ENCODE data around the gene EGF.

The EGF gene

GRCh38 chr4:109996526-109996925, 83.8 kb downstream of the EGF start:
- no peak for DNase-seq (ENCODE audit: low read depth)

- DNase-seq (ENCODE audit: low read depth), result peak; percentile 1
Observed at GRCh38 chr4:109998867-109999584, 86.3 kb downstream of the EGF start.

- no peak for DNase-seq (ENCODE audit: low read depth)
Observed at GRCh38 chr4:109999585-109999912, 86.9 kb downstream of the EGF start.

DNA sequence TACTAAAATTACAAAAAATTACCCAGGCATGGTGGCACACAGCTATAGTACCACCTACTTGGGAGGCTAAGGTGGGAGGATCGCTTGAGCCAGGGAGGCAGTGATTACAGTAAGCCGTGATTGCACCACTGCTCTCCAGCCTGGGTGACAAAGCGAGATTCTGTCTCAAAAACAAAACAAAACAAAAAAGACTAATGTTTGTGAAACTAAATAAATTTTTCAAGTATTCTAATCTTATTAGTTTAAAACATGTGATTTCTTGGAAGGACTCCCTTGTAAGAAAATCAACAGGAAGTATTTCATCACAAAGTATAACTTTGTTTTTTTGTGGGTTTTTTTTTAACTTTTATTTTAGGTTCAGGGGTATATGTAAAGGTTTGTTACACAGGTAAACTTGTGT, 89.6 kb downstream of the EGF start:
- DNase-seq (ENCODE audit: low read depth), result no peak

DNA sequence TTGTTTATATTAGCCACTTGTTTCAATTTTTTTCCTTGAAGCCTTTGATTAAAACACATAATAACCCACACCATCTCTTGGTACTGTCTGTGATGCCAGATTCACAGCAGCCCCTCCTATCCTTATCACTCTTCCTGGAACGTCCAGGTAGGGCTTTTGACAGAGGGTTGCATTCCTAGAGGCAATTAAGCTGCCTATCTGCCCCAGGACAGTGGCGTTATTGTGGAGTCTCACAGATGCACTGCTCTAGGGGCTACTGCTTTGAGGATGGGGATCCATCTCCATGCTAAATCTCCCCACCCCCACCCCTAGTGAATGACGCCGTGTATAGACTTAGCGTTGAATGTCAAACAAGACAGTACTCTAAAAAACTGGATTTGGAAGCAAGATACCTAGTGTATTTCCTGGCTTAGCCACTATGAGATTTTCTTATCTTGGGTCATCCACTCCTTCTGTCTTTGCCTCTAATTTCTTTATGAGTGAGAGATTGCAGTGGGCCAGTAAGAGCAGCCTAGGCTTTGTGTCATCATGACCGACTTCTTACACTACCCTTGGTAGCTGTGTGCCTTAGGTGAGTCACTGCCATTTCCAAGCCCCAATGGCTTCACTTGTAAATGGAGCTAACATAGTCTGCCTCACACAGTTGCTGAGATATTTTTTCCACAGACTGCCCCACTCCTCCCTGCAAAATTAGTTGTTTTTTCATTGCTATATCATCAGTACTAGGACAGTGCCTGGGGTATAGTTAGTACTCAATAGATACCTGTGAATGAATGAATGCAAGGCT, 90.9 kb downstream of the EGF start:
- no peak for DNase-seq (ENCODE audit: low read depth)

GRCh38 chr4:110004556-110004955, 91.9 kb downstream of the EGF start:
- no peak for DNase-seq (ENCODE audit: low read depth)

DNA sequence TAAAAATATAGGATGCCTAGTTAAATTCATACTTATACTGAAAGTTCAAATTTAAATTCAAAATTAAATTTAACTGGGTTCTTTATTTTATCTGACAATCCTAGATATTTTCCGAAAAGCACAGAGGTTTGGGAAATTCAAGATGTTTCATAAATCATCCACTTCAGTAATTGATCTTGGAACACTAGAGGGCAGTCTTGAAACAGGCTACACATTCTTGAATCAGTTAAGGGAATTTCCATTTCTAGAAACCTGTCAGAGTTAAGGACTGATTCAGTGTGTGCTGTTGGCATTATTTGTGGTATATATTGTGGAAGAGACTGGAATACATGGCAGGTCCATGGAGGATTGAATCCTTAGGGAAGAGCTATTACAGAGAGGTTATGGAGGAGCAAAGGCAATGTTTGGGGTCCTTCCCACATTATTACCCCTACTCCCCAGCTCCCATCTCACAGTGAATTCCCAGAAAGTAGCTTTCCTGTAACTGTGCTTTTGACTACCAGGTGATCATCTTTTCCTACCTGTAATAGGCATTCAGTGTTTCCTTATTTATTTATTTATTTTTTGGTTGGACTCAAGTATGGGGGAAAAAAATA, 92.9 kb downstream of the EGF start:
- peak; percentile 2 for DNase-seq (ENCODE audit: low read depth)

DNA sequence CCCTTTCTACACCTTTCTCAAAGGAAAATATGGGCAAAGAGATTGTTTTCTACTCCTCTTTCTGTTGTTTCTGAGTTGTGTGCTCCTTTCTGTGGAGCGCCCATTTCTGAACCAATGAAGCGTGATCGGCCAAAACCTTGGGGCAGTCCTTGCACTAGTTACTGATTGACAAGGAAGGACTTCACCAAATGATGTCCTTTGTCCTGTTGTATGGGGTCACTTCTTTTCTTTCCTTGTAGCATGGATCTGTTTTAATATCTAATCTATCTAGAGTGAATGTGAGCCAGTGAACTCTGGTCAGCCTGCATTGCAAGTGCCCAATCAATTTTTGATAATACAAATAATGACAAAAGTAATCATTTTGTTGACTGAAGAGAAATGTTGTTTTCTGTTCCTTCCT, 94.5 kb downstream of the EGF start:
- no peak for DNase-seq (ENCODE audit: low read depth)

- no peak for DNase-seq (ENCODE audit: low read depth)
Observed at GRCh38 chr4:110008540-110008939, 95.9 kb downstream of the EGF start.

GRCh38 chr4:110009550-110009949, 96.9 kb downstream of the EGF start:
- no peak for DNase-seq (ENCODE audit: low read depth)

- no peak for DNase-seq (ENCODE audit: low read depth)
Observed at GRCh38 chr4:110010797-110011196, 98.1 kb downstream of the EGF start.

- DNase-seq (ENCODE audit: low read depth), result no peak
Observed at GRCh38 chr4:110012917-110013316, 100.2 kb downstream of the EGF start.

DNA sequence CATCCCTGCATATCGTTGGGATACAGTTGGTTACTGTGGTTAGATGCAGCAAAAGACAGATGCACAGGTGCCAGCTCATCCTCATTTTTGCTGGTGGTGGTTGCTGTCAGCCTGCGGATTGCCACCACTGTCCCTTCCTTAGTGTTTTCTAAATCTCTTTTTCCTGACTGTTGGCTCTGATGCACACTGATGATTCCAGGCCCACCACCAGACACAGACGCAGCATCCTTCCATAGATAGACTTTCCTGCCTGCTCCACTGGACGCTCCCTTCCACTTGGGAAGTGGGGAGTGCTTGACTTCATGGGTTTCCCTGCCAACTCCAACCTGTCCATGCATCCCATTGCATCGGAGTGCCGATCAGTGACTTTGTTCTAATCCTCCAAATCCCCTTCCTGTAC, 101.5 kb downstream of the EGF start:
- no peak for DNase-seq (ENCODE audit: low read depth)

DNA sequence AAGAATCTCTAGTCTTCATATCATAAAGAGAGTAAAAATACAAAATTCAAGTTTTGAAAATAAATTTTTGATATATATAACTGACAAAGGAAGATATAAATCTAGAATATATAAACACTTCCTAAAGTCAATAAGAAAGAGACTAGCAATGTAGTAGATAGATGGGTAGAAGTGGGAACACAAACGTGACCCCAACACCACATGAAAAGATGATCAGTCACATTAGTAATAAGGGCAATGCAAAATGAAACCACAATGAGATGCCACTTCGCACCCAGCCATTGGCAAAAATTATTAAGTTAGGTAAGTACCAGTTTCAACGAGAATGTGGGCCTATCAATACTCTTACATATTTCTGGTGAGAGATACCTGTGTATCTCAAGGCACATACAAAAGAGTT, 106.5 kb downstream of the EGF start:
- no peak for DNase-seq (ENCODE audit: low read depth)

GRCh38 chr4:110020139-110020538, 107.5 kb downstream of the EGF start:
- no peak for DNase-seq (ENCODE audit: low read depth)

- DNase-seq (ENCODE audit: low read depth), result no peak
Observed at GRCh38 chr4:110020646-110021443, 108.2 kb downstream of the EGF start.

DNA sequence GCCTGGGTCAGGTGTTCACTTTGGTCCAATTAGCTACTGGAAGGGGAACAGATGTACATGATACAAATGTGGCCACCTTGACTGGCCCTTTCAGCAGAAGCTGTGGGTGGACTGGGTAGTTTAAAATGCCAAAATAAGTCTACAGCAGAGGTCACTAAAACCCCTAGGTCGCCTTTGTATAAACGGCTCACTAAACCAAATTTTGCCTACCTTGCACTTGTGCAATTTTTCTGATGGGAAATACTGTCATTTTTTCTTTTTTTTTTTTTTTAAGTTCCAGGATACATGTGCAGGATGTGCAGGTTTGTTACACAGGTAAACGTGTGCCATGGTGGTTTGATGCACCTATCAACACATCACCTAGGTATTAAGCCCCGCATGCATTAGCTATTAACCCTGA, 109.8 kb downstream of the EGF start:
- no peak for DNase-seq (ENCODE audit: low read depth)

DNA sequence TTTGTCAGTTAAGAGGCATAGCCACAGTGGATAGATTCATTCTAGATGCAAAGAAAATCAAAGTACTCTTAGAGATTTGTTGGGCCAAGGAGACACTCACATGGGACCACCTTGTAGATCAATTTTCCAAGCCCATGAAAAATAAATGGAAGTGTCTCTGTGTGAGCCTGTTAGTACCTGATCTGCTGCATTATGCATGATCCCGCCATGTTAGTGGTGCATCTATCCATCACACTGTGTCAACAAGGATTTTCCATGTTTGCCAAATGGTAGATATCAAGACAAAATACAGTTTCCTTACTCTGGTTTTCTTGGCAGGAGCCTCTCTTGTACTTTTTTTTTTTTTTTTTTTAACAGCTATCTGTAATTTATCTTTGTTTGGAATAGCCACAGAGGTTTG, 112.4 kb downstream of the EGF start:
- no peak for DNase-seq (ENCODE audit: low read depth)

- DNase-seq (ENCODE audit: low read depth), result no peak
Observed at GRCh38 chr4:110025718-110026117, 113.0 kb downstream of the EGF start.

DNA sequence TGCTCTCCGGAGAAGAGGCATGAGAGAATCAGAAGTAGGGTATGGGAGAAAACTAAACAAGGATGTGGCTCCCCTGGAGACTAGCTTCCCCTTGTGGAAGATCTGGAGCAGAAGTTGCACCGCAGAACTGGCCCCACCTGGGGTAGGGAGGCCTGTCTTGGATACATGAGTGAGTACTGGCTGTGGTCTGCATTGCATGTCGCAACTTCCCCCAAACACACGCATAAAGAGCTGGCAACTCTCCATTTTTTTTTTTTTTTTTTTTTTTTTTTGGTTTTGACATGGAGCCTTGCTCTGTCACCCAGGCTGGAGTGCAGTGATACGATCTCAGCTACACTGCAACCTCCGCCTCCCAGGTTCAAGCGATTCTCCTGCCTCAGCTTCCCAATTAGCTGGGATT, 119.9 kb downstream of the EGF start:
- no peak for DNase-seq (ENCODE audit: low read depth)

DNA sequence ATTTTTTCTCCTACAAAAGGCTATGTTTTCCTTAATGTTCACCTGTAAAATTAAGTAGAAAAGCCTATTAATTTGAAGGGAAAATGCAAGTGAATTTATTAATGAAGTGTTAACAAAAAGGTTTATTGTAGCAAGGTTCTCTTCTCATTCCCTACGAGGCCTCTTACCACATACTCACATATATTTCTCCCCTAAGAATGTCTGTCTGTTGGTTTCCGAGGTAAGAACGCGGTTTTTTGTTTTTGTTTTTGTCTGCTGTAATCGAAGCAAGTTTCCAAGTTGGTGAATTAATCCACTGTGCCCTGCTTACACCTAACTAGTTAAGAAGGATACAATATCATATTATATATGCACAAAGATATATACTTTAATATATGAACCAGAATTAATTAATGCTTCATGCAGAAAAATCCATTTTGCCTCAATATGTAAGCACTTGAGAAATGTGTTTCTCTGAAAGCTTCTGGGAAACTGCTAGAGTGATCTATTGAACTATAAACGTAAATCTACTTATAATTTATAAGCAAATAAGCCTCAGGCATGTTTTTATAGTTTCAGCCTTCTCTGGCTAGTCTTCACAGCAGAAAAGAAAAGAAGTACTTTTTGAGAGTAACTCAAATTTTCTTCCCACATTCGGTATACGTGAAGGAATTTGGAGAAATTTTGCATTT, 120.8 kb downstream of the EGF start:
- DNase-seq (ENCODE audit: low read depth), result no peak

DNA sequence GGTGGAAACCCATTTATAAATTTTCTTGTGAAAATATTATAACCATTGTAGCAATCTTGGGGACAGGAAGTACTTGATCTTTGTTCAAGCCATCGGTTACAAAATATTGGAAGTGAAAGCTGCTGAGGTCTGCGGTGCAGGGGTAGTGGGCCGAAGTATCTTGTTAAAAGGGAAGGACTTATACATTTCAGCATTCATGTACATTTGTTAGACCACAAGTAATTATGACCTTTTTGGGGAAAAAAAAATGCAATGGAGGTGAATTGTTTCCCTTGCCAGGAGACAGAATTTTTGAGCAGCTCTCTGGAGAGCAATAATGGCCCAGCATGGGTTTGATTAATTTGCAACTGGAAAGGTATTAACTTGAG, 121.3 kb downstream of the EGF start:
- DNase-seq (ENCODE audit: low read depth), result no peak
